ENCODE data around the gene TTC34. TPM values are rescaled to one million over a fixed set of nuclear protein-coding genes. Genes with fewer than 3 reads are reported as not detected.
"Not testable (repeated sequence)": the region's sequence is repeated elsewhere in the genome, so short reads cannot be mapped to it uniquely, and the experiment has no call there.

Gene TTC34
- total RNA-seq, 4 donors from 2014 or later, result 0.84 to 1.2 (median 1.0) TPM

- Histone ChIP-seq H3K36me3 (no peaks in the 10 kb centered on the region), H3K9me3 (peaks cover 0 to under 1% (median 0%) of the 10 kb centered on the region in 4 donors), H3K4me1 (no peaks in the 10 kb centered on the region), H3K4me3 (no peak overlapping the region), H3K27ac (no peak overlapping the region), H3K27me3 (peaks cover 0 to 19% of the 10 kb centered on the region in 2 donors)
- WGBS, 2 donors, result 79% methylated on average over 6 of the region's 12 CpGs; no CpG with 5 or more reads in 1 of the 2 donors
- DNase-seq (ENCODE audit: low spot score in 2 of 2), result no peak
- no peak for TF ChIP-seq CTCF (IDR thresholded peaks at IDR 0.05)
- no peak for TF ChIP-seq EP300 (IDR thresholded peaks at IDR 0.05)
- TF ChIP-seq POLR2A (IDR thresholded peaks at IDR 0.05), result no peak
These were observed 838 bp downstream of the TTC34 start for GRCh38 chr1:2800664-2801045.

DNA sequence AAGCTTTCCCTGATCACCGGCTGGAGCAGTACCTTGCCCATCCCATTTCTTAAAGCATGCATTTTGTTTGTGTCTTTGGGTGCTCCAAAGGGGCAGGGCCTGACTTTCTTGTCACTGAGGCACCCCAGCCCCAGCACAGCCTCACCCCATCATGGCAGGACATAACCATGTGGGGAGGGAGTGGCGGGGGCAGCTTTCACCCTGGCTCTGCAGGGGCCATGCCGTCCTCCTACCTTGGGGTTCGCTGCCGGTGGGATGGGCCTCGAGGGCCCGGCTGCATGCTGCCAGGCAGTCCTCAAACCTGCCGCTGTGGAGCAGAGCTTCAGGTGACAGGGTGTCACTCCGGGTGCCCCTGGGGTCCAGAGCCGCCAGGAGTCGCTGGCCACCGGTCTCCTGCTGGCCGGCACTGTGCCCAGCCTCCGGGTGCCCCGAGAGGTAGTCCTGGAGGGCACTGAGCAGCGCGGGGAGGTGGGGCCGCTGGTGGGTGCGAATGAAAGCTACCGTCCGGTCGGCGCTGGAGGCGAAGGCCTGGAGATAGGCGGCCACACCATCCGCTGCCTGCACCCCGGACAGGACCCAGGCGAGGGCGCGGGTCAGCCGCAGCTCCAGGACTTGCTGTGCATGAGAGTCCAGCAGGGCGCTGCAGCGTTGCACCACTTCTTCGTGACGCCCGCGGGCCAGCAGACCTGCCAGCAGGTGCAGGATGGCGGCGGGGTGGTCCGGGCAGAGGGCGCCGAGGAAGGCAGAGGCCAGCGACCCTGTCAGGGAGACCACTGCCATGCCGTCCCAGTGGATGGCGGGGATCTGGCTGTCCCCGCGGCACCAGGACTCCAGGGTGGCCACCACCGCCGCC lies 1.5 kb downstream of the TTC34 start:
- Histone ChIP-seq H3K4me1 (no peaks in the 10 kb centered on the region), H3K9me3 (peaks cover 0 to 7% (median 0%) of the 10 kb centered on the region in 4 donors), H3K27me3 (peaks cover 0 to 14% of the 10 kb centered on the region in 2 donors), H3K27ac (no peak overlapping the region), H3K4me3 (no peak overlapping the region), H3K36me3 (no peaks in the 10 kb centered on the region)
- 90 to 91% methylated on average over 22 to 31 of the region's 49 CpGs for WGBS, 2 donors
- DNase-seq (ENCODE audit: low spot score in 2 of 2), result no peak
- TF ChIP-seq POLR2A (IDR thresholded peaks at IDR 0.05) (no peak), CTCF (IDR thresholded peaks at IDR 0.05) (no peak), EP300 (IDR thresholded peaks at IDR 0.05) (no peak)

- DNase-seq (ENCODE audit: low spot score in 2 of 2); H3K4me1 ChIP-seq; H3K27ac ChIP-seq; H3K4me3 ChIP-seq; H3K36me3 ChIP-seq; H3K27me3 ChIP-seq: not testable (repeated sequence)
- WGBS, 2 donors, result 92 to 94% methylated on average over 7 of the region's 7 CpGs
- peaks cover 0 to 18% (median 1%) of the 10 kb centered on the region in 4 donors for H3K9me3 ChIP-seq
These were observed 2.5 kb downstream of the TTC34 start for GRCh38 chr1:2798958-2799357.

- Histone ChIP-seq H3K4me1 (no peaks in the 10 kb centered on the region), H3K27me3 (peaks cover 0 to 5% of the 10 kb centered on the region in 2 donors), H3K9me3 (peaks cover 0 to 31% (median 3%) of the 10 kb centered on the region in 4 donors), H3K27ac (no peak overlapping the region), H3K4me3 (no peak overlapping the region), H3K36me3 (no peaks in the 10 kb centered on the region)
- TF ChIP-seq CTCF (IDR thresholded peaks at IDR 0.05) (no peak), POLR2A (IDR thresholded peaks at IDR 0.05) (no peak), EP300 (IDR thresholded peaks at IDR 0.05) (no peak)
- no peak for DNase-seq (ENCODE audit: low spot score in 2 of 2)
- 58 to 65% methylated on average over 6 of the region's 6 CpGs for WGBS, 2 donors
These were observed 3.8 kb downstream of the TTC34 start for GRCh38 chr1:2797741-2798016.

DNA sequence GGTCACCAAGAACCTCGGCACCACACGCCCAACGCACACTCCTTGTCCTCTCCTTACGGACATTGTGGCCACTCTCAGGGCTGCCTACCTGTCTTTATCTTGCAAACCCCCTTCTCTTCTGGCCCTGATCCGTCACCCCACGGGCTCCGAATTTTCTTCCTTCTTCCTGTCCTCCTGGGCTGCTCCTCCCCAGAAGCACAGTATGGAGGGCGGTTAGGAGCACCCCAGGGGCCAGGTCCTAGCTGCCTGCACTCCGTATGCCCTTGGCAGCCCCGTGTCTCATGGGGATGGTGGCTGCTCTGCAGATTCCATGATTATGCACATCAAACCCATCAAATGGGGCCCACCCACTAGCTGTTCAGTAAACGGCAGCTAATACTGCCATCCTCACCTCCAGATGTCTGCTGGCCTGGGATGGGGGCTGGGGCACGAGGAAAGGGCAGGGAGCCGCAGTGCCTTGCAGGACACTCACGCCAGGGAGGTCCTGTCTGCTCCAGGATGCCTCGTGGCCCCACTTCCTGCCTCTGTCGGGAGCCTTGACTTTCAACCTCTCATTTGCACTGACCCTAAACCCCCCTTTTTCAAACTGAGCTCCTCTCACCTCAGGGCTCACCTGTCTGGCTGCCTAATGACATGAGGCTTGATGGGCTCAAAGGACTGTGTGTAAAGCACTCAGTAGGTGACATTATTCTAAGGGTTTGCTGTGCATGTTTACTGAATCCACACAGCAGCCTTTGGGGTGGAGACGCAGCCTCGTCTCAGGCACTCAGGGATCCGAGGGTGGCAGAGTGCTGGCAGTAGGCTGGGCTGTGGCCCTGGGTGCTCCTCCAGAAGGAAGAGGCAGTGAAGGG lies 4.4 kb downstream of the TTC34 start:
- Histone ChIP-seq H3K27me3 (peaks cover 0 to 5% of the 10 kb centered on the region in 2 donors), H3K27ac (no peak overlapping the region), H3K4me1 (no peaks in the 10 kb centered on the region), H3K4me3 (no peak overlapping the region), H3K36me3 (no peaks in the 10 kb centered on the region), H3K9me3 (peaks cover 0 to 36% (median 5%) of the 10 kb centered on the region in 4 donors)
- WGBS, 2 donors, result 50 to 58% methylated on average over 19 of the region's 19 CpGs
- DNase-seq (ENCODE audit: low spot score in 2 of 2), result no peak
- TF ChIP-seq CTCF (IDR thresholded peaks at IDR 0.05), result no peak
